ENCODE measurements around the gene TARS3.
"Not testable (repeated sequence)": the region's sequence is repeated elsewhere in the genome, so short reads cannot be mapped to it uniquely, and the experiment has no call there.

Gene TARS3

GRCh38 chr15:101723874-101724674 is at the start of gene TARS3:
Gene TARS3 (minus strand): TSS chr15:101724473. CDS start chr15:101724387, 86 bp downstream.
- peak; percentile 96 to 98 for DNase-seq (ENCODE audit: low read depth in 2 of 2)

- DNase-seq (ENCODE audit: low read depth in 2 of 2) = no peak
Observed at GRCh38 chr15:101773496-101774100, 49.3 kb upstream of the TARS3 start.

- DNase-seq (ENCODE audit: low read depth in 2 of 2) = no peak
Observed at GRCh38 chr15:101772921-101773320, 48.6 kb upstream of the TARS3 start.

GRCh38 chr15:101767083-101767640 is 42.9 kb upstream of the TARS3 start:
- DNase-seq (ENCODE audit: low read depth in 2 of 2) = not testable (repeated sequence)

- no peak for DNase-seq (ENCODE audit: low read depth in 2 of 2)
Observed at GRCh38 chr15:101765772-101766456, 41.6 kb upstream of the TARS3 start.

GRCh38 chr15:101765340-101765671 is 41.0 kb upstream of the TARS3 start:
- not testable (repeated sequence) for DNase-seq (ENCODE audit: low read depth in 2 of 2)

- not testable (repeated sequence) for DNase-seq (ENCODE audit: low read depth in 2 of 2)
Observed at GRCh38 chr15:101764669-101765339, 40.5 kb upstream of the TARS3 start.

GRCh38 chr15:101746716-101747082 is 22.4 kb upstream of the TARS3 start:
- DNase-seq (ENCODE audit: low read depth in 2 of 2) = not testable (repeated sequence)

GRCh38 chr15:101734837-101735236 is 10.6 kb upstream of the TARS3 start:
- not testable (repeated sequence) for DNase-seq (ENCODE audit: low read depth in 2 of 2)

- DNase-seq (ENCODE audit: low read depth in 2 of 2) = no peak
Observed at GRCh38 chr15:101733545-101733944, 9.3 kb upstream of the TARS3 start.

- no peak for DNase-seq (ENCODE audit: low read depth in 2 of 2)
Observed at GRCh38 chr15:101732772-101733171, 8.5 kb upstream of the TARS3 start.

- DNase-seq (ENCODE audit: low read depth in 2 of 2) = no peak
Observed at GRCh38 chr15:101731746-101732145, 7.5 kb upstream of the TARS3 start.

- no peak for DNase-seq (ENCODE audit: low read depth in 2 of 2)
Observed at GRCh38 chr15:101727186-101727585, 2.9 kb upstream of the TARS3 start.

GRCh38 chr15:101725073-101725472 is 800 bp upstream of the TARS3 start:
- DNase-seq (ENCODE audit: low read depth in 2 of 2) = no peak

- no peak for DNase-seq (ENCODE audit: low read depth in 2 of 2)
Observed at GRCh38 chr15:101724675-101725005, 367 bp upstream of the TARS3 start.

- peak in 1 of 2 donors; percentile 38 for DNase-seq (ENCODE audit: low read depth in 2 of 2)
Observed at GRCh38 chr15:101723171-101723873, 951 bp downstream of the TARS3 start.

- no peak for DNase-seq (ENCODE audit: low read depth in 2 of 2)
Observed at GRCh38 chr15:101718896-101719295, 5.4 kb downstream of the TARS3 start.

- no peak for DNase-seq (ENCODE audit: low read depth in 2 of 2)
Observed at GRCh38 chr15:101712078-101712477, 12.2 kb downstream of the TARS3 start.

- DNase-seq (ENCODE audit: low read depth in 2 of 2) = no peak
Observed at GRCh38 chr15:101710806-101711205, 13.5 kb downstream of the TARS3 start.

GRCh38 chr15:101709466-101709865 is 14.8 kb downstream of the TARS3 start:
- no peak for DNase-seq (ENCODE audit: low read depth in 2 of 2)

GRCh38 chr15:101707983-101708382 is 16.3 kb downstream of the TARS3 start:
- DNase-seq (ENCODE audit: low read depth in 2 of 2) = no peak

Measured in activated CD4-positive, alpha-beta T cell treated with anti-CD3 and anti-CD28 coated beads for 24 hours (primary cell).